H1 (cell line): Measurements from ENCODE around the gene ORMDL1. TPM values are rescaled to one million over a fixed set of nuclear protein-coding genes. Genes with fewer than 3 reads are reported as not detected.

Source experiments
- KDM5A ChIP-seq: fragments of 200-600 bp; IDR thresholded peaks from 2 replicates; pipeline ENCODE4 v1.7.1; 2012; ENCODE audit warnings: mild to moderate bottlenecking, low read length, inconsistent platforms, mixed read lengths
- SAP30 ChIP-seq: fragments of 300-600 bp; sonication (generic); IDR thresholded peaks from 2 replicates; pipeline ENCODE4 v1.7.1; 2012; ENCODE audit warnings: low read length, moderate library complexity, mild to moderate bottlenecking, inconsistent platforms; ENCODE audit not compliant: insufficient read depth, insufficient replicate concordance
- polyA plus RNA-seq, 7 experiments: library from polyadenylated mRNA; depleted of rRNA in 3 of 7; stranded (reverse) in 5 of 7; unstranded in 2 of 7; fragments of >200 nt in 5 of 7; fragments of 200-250 nt in 2 of 7; gene quantifications; 1 replicate in 5 of 7; 2 replicates in 1 of 7; 4 replicates in 1 of 7; pipeline versions ENCODE4 v1.2.1 to v1.2.3, GENCODE V29; 2011 to 2013; ENCODE audit warnings: missing spikeins in 2 of 7, mixed read lengths in 2 of 7
- total RNA-seq: library from RNA; stranded (reverse); fragmentation: NEBNext Ultra II Directional; extraction: Animal tissue kit (Norgen Biotek cat#: 25700); gene quantifications from 2 replicates; pipeline ENCODE4 v1.2.1, GENCODE V29; 2021

Gene ORMDL1
- total and polyA plus RNA-seq, 2 of the 8 experiments (the other 6 are each of a cell fraction or from before 2014, with no cell fraction given): 34.9 to 58.1 TPM

GRCh38 chr2:189791338-189792042 is 7.4 kb upstream of the ORMDL1 start (continued):
- TF ChIP-seq SAP30 (no peak), KDM5A (no peak)
